CD8-positive, alpha-beta memory T cell (primary cell): ENCODE results near the gene SLC26A11. TPM values are rescaled to one million over a fixed set of nuclear protein-coding genes. Genes with fewer than 3 reads are reported as not detected.
"Not testable (repeated sequence)": the region's sequence is repeated elsewhere in the genome, so short reads cannot be mapped to it uniquely, and the experiment has no call there.

Experiments used
- CTCF ChIA-PET: fragments of 350-600 bp; sonication (Branson Sonifier 250); formaldehyde crosslinking; loops from one replicate; lab custom pipeline; 2021; ENCODE audit warnings: antibody characterized with exemption; lab: Charles Lee
- POLR2A ChIA-PET: fragments of 350-600 bp; sonication (Branson Sonifier 250); formaldehyde crosslinking; loops from one replicate; lab custom pipeline; 2021; ENCODE audit warnings: antibody characterized with exemption; lab: Charles Lee
- DNase-seq, 5 donors: peaks; one replicate each; pipeline versions ENCODE4 v3.0.0 to v3.0.0-alpha.2; 2020 to 2022; ENCODE audit warnings: mixed read lengths in 1 of 5
- H3K27ac ChIP-seq: one replicate; pipeline ENCODE4 v1.7.0; 2013; ENCODE audit warnings: low read depth, mild to moderate bottlenecking, low read length, moderate library complexity
- H3K27me3 ChIP-seq: 2 replicates; pipeline ENCODE4 v1.7.0; 2013; ENCODE audit warnings: low read length, mild to moderate bottlenecking; ENCODE audit not compliant: insufficient read depth, poor library complexity, severe bottlenecking
- H3K36me3 ChIP-seq: 2 replicates; pipeline ENCODE4 v1.7.0; 2013; ENCODE audit warnings: mild to moderate bottlenecking, low read length, moderate library complexity; ENCODE audit not compliant: insufficient read depth
- H3K4me1 ChIP-seq: 2 replicates; pipeline ENCODE4 v1.7.0; 2013; ENCODE audit warnings: mild to moderate bottlenecking, low read length, moderate library complexity; ENCODE audit not compliant: insufficient read depth
- H3K4me3 ChIP-seq: 2 replicates; pipeline ENCODE4 v1.7.0; 2013; ENCODE audit warnings: mild to moderate bottlenecking, low read length
- H3K9me3 ChIP-seq: 2 replicates; pipeline ENCODE4 v1.7.0; 2013; ENCODE audit warnings: mild to moderate bottlenecking, low read length
- H3K27ac Mint-ChIP-seq, 8 donors: one replicate each; pipeline ENCODE4 v1.8.0; 2020 to 2021; ENCODE audit warnings: mixed read lengths in 8 of 8, mild to moderate bottlenecking in 6 of 8, inconsistent platforms in 3 of 8, moderate library complexity in 3 of 8
- H3K27me3 Mint-ChIP-seq, 2 donors: one replicate each; pipeline ENCODE4 v1.8.0; 2020 to 2021; ENCODE audit warnings: mixed read lengths in 2 of 2, mild to moderate bottlenecking in 1 of 2, moderate library complexity in 1 of 2
- H3K36me3 Mint-ChIP-seq, 3 donors: one replicate each; pipeline ENCODE4 v1.8.0; 2020 to 2021; ENCODE audit warnings: mixed read lengths in 3 of 3, inconsistent platforms in 1 of 3, mild to moderate bottlenecking in 1 of 3
- H3K4me1 Mint-ChIP-seq, 3 donors: one replicate each; pipeline ENCODE4 v1.8.0; 2020 to 2021; ENCODE audit warnings: mixed read lengths in 3 of 3, inconsistent platforms in 1 of 3, mild to moderate bottlenecking in 1 of 3
- H3K4me3 Mint-ChIP-seq, 7 donors: one replicate each; pipeline ENCODE4 v1.8.0; 2020 to 2021; ENCODE audit warnings: mixed read lengths in 7 of 7, mild to moderate bottlenecking in 6 of 7, moderate library complexity in 4 of 7, inconsistent platforms in 2 of 7
- H3K9me3 Mint-ChIP-seq, 5 donors: one replicate each; pipeline ENCODE4 v1.8.0; 2020 to 2022; ENCODE audit warnings: mixed read lengths in 5 of 5, mild to moderate bottlenecking in 3 of 5, moderate library complexity in 2 of 5, inconsistent platforms in 1 of 5
- polyA plus RNA-seq: library from polyadenylated mRNA; unstranded; fragments of 300-500 nt; fragmentation: Illumina TruSeq; gene quantifications from one replicate; pipeline ENCODE4 v1.2.3, GENCODE V29; 2021
- total RNA-seq, 2 experiments: library from RNA; stranded (reverse); gene quantifications; one replicate each; pipeline ENCODE4 v1.2.3, GENCODE V29; 2021

SLC26A11 gene
- total and polyA plus RNA-seq, 3 experiments from 2014 or later: 7.0 to 19.6 (median 18.1) TPM

DNA sequence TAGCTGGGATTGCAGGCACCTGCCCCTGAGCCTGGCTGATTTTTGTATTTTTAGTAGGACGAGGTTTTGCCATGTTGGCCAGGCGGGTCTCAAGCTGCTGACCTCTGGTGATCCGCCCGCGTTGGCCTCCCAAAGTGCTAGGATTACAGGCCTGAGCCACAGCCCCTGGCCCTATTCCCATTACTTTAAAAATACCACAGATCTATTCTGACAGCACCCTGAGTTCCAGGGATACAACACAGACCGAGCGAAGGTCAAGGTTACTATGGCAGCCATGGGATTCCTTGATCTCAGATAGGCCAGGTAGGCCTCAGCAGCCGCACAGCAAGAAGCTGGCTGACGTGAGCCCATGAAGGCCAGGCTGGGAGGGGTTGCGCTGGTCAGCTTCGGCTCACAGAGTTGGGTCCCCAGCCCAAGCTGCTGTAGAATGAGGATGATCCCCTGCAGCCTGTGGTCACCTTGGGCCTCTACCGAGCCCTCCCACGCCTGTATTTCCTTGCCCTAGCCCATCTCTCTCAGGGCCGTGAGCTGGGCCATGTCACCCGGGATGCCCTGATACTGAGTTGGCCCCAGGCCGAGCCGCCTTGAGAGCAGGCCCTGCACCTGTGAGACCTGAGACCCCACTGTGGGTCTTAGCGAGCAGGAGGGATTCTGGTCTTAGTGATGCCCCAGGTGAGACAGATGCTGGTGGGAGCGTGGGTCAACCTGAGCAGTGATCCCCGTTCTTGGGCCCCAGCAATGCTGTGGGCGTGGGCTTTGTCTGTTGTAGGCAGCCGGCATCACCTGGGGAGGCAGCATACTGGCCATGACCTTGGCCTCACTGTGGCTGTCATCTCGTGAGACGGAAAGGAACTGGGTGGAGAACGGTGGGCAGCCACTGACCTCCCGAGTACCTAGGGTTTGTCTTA, 23.6 kb downstream of the SLC26A11 start:
- no peaks in the 10 kb centered on the region for H3K36me3 ChIP-seq
- POLR2A ChIA-PET: no interaction called here
- CTCF ChIA-PET: no interaction called here

GRCh38 chr17:80244448-80244847, 24.2 kb downstream of the SLC26A11 start:
- DNase-seq, H3K4me1 ChIP-seq, H3K27me3 ChIP-seq, H3K27ac ChIP-seq, H3K9me3 Mint-ChIP-seq, H3K4me1 Mint-ChIP-seq, H3K4me3 Mint-ChIP-seq, H3K27me3 Mint-ChIP-seq, H3K4me3 ChIP-seq, H3K36me3 ChIP-seq, CTCF ChIA-PET, H3K9me3 ChIP-seq, POLR2A ChIA-PET: not testable (repeated sequence)
- Mint-ChIP-seq H3K27ac (peak overlapping the region in 1 of 8 donors; percentile 81), H3K36me3 (peaks cover 0 to 71% (median 8%) of the 10 kb centered on the region in 3 donors)

More for the DNA sequence above, 23.6 kb downstream of the SLC26A11 start:
- H3K9me3 ChIP-seq: no peaks in the 10 kb centered on the region
- no peak overlapping the region for H3K4me3 ChIP-seq
- H3K27ac ChIP-seq: no peak overlapping the region
- Mint-ChIP-seq H3K36me3 (peaks cover 0 to 67% (median 8%) of the 10 kb centered on the region in 3 donors), H3K4me1 (no peaks in the 10 kb centered on the region), H3K9me3 (no peaks in the 10 kb centered on the region), H3K4me3 (no peak overlapping the region), H3K27ac (no peak overlapping the region), H3K27me3 (no peaks in the 10 kb centered on the region)
- DNase-seq: no peak
- H3K27me3 ChIP-seq: no peaks in the 10 kb centered on the region
- H3K4me1 ChIP-seq: no peaks in the 10 kb centered on the region

DNA sequence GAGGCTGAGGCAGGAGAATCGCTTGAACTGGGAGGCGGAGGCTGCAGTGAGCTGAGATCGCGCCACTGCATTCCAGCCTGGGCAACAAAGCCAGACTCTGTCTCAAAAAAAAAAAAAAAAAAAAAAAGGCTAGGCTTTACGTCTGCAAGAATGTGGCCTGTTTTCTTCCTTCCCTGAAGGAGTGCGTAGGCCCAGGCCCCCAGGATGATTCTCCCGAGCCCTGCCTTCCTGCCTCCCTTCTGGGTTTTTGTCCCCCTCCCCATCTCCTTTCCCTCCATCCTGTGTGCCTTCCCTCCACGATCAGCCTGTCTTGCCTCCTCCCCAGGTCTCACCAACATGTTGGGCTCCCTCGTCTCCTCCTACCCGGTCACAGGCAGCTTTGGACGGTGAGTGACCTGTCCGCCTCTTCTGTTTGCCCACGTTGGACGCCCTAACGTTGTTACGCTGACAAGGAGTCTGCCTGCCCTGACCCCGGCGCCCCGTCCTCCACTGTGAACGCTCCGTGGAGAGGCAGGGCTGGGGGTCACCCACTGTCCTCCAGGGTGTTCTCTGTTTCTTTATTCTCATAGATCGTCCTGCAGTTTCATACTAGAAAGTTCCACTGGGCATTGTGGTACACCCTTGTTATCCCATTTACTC, 24.8 kb downstream of the SLC26A11 start:
- H3K27ac ChIP-seq: no peak overlapping the region
- no peaks in the 10 kb centered on the region for H3K4me1 ChIP-seq
- Mint-ChIP-seq H3K4me1 (no peaks in the 10 kb centered on the region), H3K9me3 (no peaks in the 10 kb centered on the region), H3K27ac (peak overlapping the region in 1 of 8 donors; percentile 81), H3K36me3 (peaks cover 0 to 71% (median 8%) of the 10 kb centered on the region in 3 donors), H3K4me3 (no peak overlapping the region), H3K27me3 (no peaks in the 10 kb centered on the region)
- no peak for DNase-seq
- H3K36me3 ChIP-seq: no peaks in the 10 kb centered on the region
- no peak overlapping the region for H3K4me3 ChIP-seq
- H3K9me3 ChIP-seq: no peaks in the 10 kb centered on the region
- H3K27me3 ChIP-seq: no peaks in the 10 kb centered on the region
- ChIA-PET CTCF (no interaction called here), POLR2A (no interaction called here)

DNA sequence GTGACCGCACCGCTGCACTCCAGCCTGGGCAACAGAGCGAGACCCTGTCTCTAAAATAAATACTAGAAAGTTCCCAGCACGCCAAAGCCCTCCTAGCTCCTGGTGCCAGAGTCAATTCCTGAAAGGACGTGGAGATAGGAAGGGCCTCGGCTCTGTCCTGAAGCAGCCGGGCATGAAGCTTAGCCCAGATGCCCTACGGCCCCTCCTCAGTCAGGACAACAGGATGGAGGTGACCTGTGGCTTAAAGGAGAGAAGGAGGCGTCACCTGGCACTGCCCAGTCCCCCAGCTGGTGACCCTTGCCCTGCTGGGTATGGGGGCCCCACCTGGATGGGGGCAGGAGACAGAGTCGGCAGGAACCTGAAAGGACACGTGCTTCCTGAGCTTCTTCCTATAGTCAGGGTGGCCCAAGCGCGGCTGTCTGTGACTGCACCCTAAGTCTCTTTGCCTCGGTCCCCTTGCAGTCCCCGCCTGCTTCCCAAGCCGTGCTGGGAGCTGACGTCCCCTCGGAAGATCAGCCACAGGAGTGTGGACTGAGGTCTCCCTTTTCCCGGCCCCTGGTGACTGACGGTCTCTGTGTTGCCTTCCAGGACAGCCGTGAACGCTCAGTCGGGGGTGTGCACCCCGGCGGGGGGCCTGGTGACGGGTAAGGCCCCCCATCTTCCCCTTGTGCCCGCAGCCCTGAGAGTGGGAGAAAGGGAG, 25.5 kb downstream of the SLC26A11 start:
- Histone ChIP-seq H3K27me3 (no peaks in the 10 kb centered on the region), H3K4me1 (no peaks in the 10 kb centered on the region), H3K9me3 (no peaks in the 10 kb centered on the region), H3K4me3 (no peak overlapping the region), H3K36me3 (no peaks in the 10 kb centered on the region), H3K27ac (no peak overlapping the region)
- no peak for DNase-seq
- no peaks in the 10 kb centered on the region for H3K4me1 Mint-ChIP-seq
- POLR2A ChIA-PET: no interaction called here
- no peaks in the 10 kb centered on the region for H3K9me3 Mint-ChIP-seq
- no peak overlapping the region for H3K27ac Mint-ChIP-seq
- no peaks in the 10 kb centered on the region for H3K27me3 Mint-ChIP-seq
- no peak overlapping the region for H3K4me3 Mint-ChIP-seq
- H3K36me3 Mint-ChIP-seq: peaks cover 0 to 70% (median 8%) of the 10 kb centered on the region in 3 donors
- CTCF ChIA-PET: no interaction called here

DNA sequence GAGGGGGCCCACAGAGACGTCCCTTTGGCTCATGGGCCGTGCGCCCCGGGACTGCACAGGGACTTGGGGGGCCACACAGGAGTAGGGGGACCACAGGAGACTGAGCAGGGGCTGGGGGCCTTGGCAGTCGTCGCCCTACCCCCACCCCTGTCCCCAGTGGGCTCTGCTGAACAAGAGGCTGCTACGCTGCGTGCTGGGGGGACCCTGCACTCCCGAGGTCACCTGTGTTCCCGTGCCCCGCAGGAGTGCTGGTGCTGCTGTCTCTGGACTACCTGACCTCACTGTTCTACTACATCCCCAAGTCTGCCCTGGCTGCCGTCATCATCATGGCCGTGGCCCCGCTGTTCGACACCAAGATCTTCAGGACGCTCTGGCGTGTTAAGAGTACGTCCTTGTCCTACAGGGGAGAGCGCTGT, 26.0 kb downstream of the SLC26A11 start:
- no peak overlapping the region for H3K4me3 ChIP-seq
- CTCF ChIA-PET: no interaction called here
- no peaks in the 10 kb centered on the region for H3K9me3 ChIP-seq
- H3K36me3 Mint-ChIP-seq: peaks cover 0 to 68% (median 10%) of the 10 kb centered on the region in 3 donors
- no peak overlapping the region for H3K27ac Mint-ChIP-seq
- no peak overlapping the region for H3K27ac ChIP-seq
- no peaks in the 10 kb centered on the region for H3K9me3 Mint-ChIP-seq
- POLR2A ChIA-PET: no interaction called here
- no peaks in the 10 kb centered on the region for H3K27me3 ChIP-seq
- no peaks in the 10 kb centered on the region for H3K4me1 Mint-ChIP-seq
- H3K36me3 ChIP-seq: no peaks in the 10 kb centered on the region
- DNase-seq: no peak
- no peak overlapping the region for H3K4me3 Mint-ChIP-seq
- no peaks in the 10 kb centered on the region for H3K4me1 ChIP-seq
- no peaks in the 10 kb centered on the region for H3K27me3 Mint-ChIP-seq

- Histone ChIP-seq H3K4me3 (no peak overlapping the region), H3K36me3 (no peaks in the 10 kb centered on the region), H3K9me3 (no peaks in the 10 kb centered on the region), H3K27me3 (no peaks in the 10 kb centered on the region), H3K4me1 (no peaks in the 10 kb centered on the region), H3K27ac (no peak overlapping the region)
- Mint-ChIP-seq H3K27ac (no peak overlapping the region), H3K36me3 (peaks cover 0 to 65% (median 7%) of the 10 kb centered on the region in 3 donors), H3K4me3 (no peak overlapping the region), H3K27me3 (no peaks in the 10 kb centered on the region), H3K9me3 (no peaks in the 10 kb centered on the region), H3K4me1 (peaks cover 0 to under 1% (median 0%) of the 10 kb centered on the region in 3 donors)
- ChIA-PET CTCF (no interaction called here), POLR2A (interaction anchor here (0.5 kb wide), 1 partner anchor 12 kb away, joined by 3 read pairs; no protein-coding TSS in a partner anchor)
- no peak for DNase-seq
Observed at GRCh38 chr17:80246726-80247125, 26.5 kb downstream of the SLC26A11 start.

GRCh38 chr17:80247561-80247960, 27.3 kb downstream of the SLC26A11 start:
- Histone ChIP-seq H3K27ac (no peak overlapping the region), H3K36me3 (no peaks in the 10 kb centered on the region), H3K4me1 (no peaks in the 10 kb centered on the region), H3K27me3 (no peaks in the 10 kb centered on the region), H3K9me3 (no peaks in the 10 kb centered on the region), H3K4me3 (no peak overlapping the region)
- H3K27ac Mint-ChIP-seq: no peak overlapping the region
- no peaks in the 10 kb centered on the region for H3K27me3 Mint-ChIP-seq
- no peak overlapping the region for H3K4me3 Mint-ChIP-seq
- no peak for DNase-seq
- CTCF ChIA-PET: no interaction called here
- POLR2A ChIA-PET: interaction anchor here (0.5 kb wide), 1 partner anchor 13 kb away, joined by 3 read pairs; no protein-coding TSS in a partner anchor
- peaks cover 0 to 4% (median 1%) of the 10 kb centered on the region in 3 donors for H3K4me1 Mint-ChIP-seq
- peaks cover 0 to 62% (median 7%) of the 10 kb centered on the region in 3 donors for H3K36me3 Mint-ChIP-seq
- no peaks in the 10 kb centered on the region for H3K9me3 Mint-ChIP-seq
